Thyroid gland (tissue), 4 donors: ENCODE results near the gene TMEM132A. TPM values are rescaled to one million over a fixed set of nuclear protein-coding genes. Genes with fewer than 3 reads are reported as not detected.

Source experiments
- DNase-seq, 2 donors: peaks; one replicate each; pipeline ENCODE4 v3.0.0-alpha.2; 2019
- H3K27ac ChIP-seq, 3 donors: fragments of 200-600 bp; sonication (generic); 1 replicate in 2 of 3; 2 replicates in 1 of 3; pipeline ENCODE4 v1.5.1; 2016 to 2019; ENCODE audit warnings: mild to moderate bottlenecking in 1 of 3, moderate library complexity in 1 of 3
- H3K27me3 ChIP-seq: fragments of 200-600 bp; sonication (generic); one replicate; pipeline ENCODE4 v1.5.1; 2019
- H3K36me3 ChIP-seq, 2 donors: fragments of 200-600 bp; sonication (generic); one replicate each; pipeline ENCODE4 v1.5.1; 2016 to 2019
- H3K4me1 ChIP-seq, 2 donors: fragments of 200-600 bp; sonication (generic); one replicate each; pipeline ENCODE4 v1.5.1; 2017 to 2019
- H3K4me3 ChIP-seq, 3 donors: fragments of 200-600 bp; sonication (generic); replicated peaks in 1 of 3; 1 replicate in 2 of 3; 2 replicates in 1 of 3; pipeline ENCODE4 v1.5.1; 2016; ENCODE audit warnings: mild to moderate bottlenecking in 1 of 3
- H3K9me3 ChIP-seq: fragments of 200-600 bp; sonication (generic); one replicate; pipeline ENCODE4 v1.5.1; 2017
- POLR2A ChIP-seq, 2 donors: fragments of 450-650 bp; IDR thresholded peaks; one replicate each; pipeline ENCODE4 v1.6.1; 2017; ENCODE audit warnings: antibody characterized with exemption in 2 of 2, mild to moderate bottlenecking in 2 of 2, moderate library complexity in 1 of 2
- WGBS, 2 donors: methylation state at CpG; one replicate each; pipeline ENCODE4 v1.1.5; 2017; 5-methylcytosine and 5-hydroxymethylcytosine counted together
- intact Hi-C: fragments of 100-400 bp; cut with DNase I; formaldehyde crosslinking; loops from one replicate; pipeline ENCODE4 v1.15.1; 2023
- total RNA-seq, 4 donors: library from RNA; depleted of rRNA; stranded (reverse); fragments of >200 nt; gene quantifications; one replicate each; pipeline ENCODE4 v1.2.3, GENCODE V29; 2016
- TF ChIP-seq, protein P1 (sequence below), 6 experiments: fragments of 200-600 bp in 3 of 6; fragments of 450-650 bp in 3 of 6; sonication (generic) in 3 of 6; IDR thresholded peaks; one replicate each; pipeline ENCODE4 v1.5.1; 2016 to 2019; ENCODE audit warnings: antibody characterized with exemption in 6 of 6, mild to moderate bottlenecking in 2 of 6, inconsistent platforms in 1 of 6, moderate library complexity in 1 of 6

The TMEM132A gene
- total RNA-seq, 4 donors from 2014 or later: 3.3 to 8.3 (median 3.9) TPM

DNA sequence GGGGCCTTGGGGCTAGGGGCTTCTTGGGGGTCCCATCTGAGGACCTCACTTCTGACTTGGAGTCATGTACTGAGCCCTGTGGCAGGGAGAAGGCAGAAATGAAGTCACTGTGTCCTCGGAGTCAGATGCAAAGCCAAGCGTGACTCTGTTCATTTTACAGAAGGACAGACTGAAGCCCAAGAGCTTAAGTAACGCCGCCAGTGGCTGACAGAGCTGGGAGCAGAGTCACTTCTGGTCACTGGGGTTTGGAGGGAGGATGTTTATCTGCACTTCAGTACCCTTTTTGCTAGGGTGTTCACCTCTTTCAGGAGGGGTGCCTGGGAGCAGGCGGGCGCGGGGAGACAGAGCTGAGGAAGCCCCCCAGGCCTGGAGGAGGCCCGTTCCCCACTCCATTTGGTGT is 57.9 kb downstream of the TMEM132A start:
- Histone ChIP-seq H3K4me3 (no peak overlapping the region), H3K36me3 (no peaks in the 10 kb centered on the region), H3K9me3 (no peaks in the 10 kb centered on the region), H3K4me1 (no peaks in the 10 kb centered on the region), H3K27ac (no peak overlapping the region), H3K27me3 (no peaks in the 10 kb centered on the region)
- intact Hi-C loops: no loop called here
- WGBS, 2 donors: 83 to 90% methylated on average over 7 to 8 of the region's 8 CpGs
- TF ChIP-seq, protein P1, sequence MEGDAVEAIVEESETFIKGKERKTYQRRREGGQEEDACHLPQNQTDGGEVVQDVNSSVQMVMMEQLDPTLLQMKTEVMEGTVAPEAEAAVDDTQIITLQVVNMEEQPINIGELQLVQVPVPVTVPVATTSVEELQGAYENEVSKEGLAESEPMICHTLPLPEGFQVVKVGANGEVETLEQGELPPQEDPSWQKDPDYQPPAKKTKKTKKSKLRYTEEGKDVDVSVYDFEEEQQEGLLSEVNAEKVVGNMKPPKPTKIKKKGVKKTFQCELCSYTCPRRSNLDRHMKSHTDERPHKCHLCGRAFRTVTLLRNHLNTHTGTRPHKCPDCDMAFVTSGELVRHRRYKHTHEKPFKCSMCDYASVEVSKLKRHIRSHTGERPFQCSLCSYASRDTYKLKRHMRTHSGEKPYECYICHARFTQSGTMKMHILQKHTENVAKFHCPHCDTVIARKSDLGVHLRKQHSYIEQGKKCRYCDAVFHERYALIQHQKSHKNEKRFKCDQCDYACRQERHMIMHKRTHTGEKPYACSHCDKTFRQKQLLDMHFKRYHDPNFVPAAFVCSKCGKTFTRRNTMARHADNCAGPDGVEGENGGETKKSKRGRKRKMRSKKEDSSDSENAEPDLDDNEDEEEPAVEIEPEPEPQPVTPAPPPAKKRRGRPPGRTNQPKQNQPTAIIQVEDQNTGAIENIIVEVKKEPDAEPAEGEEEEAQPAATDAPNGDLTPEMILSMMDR (IDR thresholded peaks at IDR 0.05): no peak
- no peak for TF ChIP-seq POLR2A (IDR thresholded peaks at IDR 0.05)
- no peak for DNase-seq

- intact Hi-C loops: no loop called here
- WGBS, 2 donors: 74 to 83% methylated on average over 6 of the region's 6 CpGs
- no peaks in the 10 kb centered on the region for H3K27me3 ChIP-seq
- no peak overlapping the region for H3K4me3 ChIP-seq
- no peak for TF ChIP-seq POLR2A (IDR thresholded peaks at IDR 0.05)
- TF ChIP-seq, protein P1 (IDR thresholded peaks at IDR 0.05): no peak
- H3K27ac ChIP-seq: no peak overlapping the region
- H3K9me3 ChIP-seq: no peaks in the 10 kb centered on the region
- H3K36me3 ChIP-seq: no peaks in the 10 kb centered on the region
- H3K4me1 ChIP-seq: no peaks in the 10 kb centered on the region
- no peak for DNase-seq
Observed at GRCh38 chr11:60984149-60984548, 59.9 kb downstream of the TMEM132A start.

DNA sequence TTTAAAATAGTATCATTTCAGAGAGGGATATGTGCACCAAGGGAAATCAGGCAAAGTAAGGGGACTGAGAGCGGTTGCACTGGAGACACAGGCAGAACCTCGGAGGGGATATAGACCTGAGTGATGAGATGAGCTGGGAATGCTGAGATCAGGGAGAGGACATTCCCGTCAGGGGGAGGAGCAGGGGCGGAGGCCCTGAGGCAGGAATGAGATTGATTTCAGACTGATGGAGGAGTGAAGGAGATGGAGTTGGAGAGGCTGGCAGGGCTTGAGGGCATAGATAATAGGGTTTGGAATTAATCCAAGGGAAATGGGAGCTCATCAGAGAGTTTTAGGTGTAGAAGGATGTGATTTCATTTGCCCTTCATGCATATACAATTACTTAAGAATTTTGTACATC is 60.4 kb downstream of the TMEM132A start:
- TF ChIP-seq, protein P1 (IDR thresholded peaks at IDR 0.05): no peak
- no peak for TF ChIP-seq POLR2A (IDR thresholded peaks at IDR 0.05)
- no peaks in the 10 kb centered on the region for H3K9me3 ChIP-seq
- no peak overlapping the region for H3K4me3 ChIP-seq
- H3K36me3 ChIP-seq: no peaks in the 10 kb centered on the region
- WGBS, 2 donors: 72 to 76% methylated on average over 4 of the region's 4 CpGs
- DNase-seq: no peak
- intact Hi-C loops: no loop called here
- H3K27ac ChIP-seq: no peak overlapping the region
- no peaks in the 10 kb centered on the region for H3K4me1 ChIP-seq
- no peaks in the 10 kb centered on the region for H3K27me3 ChIP-seq

GRCh38 chr11:60985501-60985900 is 61.2 kb downstream of the TMEM132A start:
- Histone ChIP-seq H3K4me1 (no peaks in the 10 kb centered on the region), H3K27ac (no peak overlapping the region)
- 85 to 87% methylated on average over 2 of the region's 2 CpGs for WGBS, 2 donors

More at GRCh38 chr11:60985501-60985900, 61.2 kb downstream of the TMEM132A start:
- H3K4me3 ChIP-seq: no peak overlapping the region
- H3K27me3 ChIP-seq: no peaks in the 10 kb centered on the region
- no peak for DNase-seq
- no peak for TF ChIP-seq POLR2A (IDR thresholded peaks at IDR 0.05)
- TF ChIP-seq, protein P1 (IDR thresholded peaks at IDR 0.05): no peak
- no peaks in the 10 kb centered on the region for H3K36me3 ChIP-seq
- H3K9me3 ChIP-seq: no peaks in the 10 kb centered on the region
- intact Hi-C loops: no loop called here
